Midbrain (tissue), 1 donor: ENCODE measurements around the gene TOR4A.
"Not testable (repeated sequence)": the region's sequence is repeated elsewhere in the genome, so short reads cannot be mapped to it uniquely, and the experiment has no call there.

Experiments used
- DNase-seq: peaks from one replicate; lab custom pipeline; 2025; lab: John Stamatoyannopoulos, UW

The TOR4A gene

GRCh38 chr9:137237759-137238726 is 39.5 kb upstream of the TOR4A start:
- DNase-seq, result peak; percentile 66

- not testable (repeated sequence) for DNase-seq
Measured at GRCh38 chr9:137239541-137240200, 37.9 kb upstream of the TOR4A start.

- peak; percentile 69 for DNase-seq
Measured at GRCh38 chr9:137240318-137240840, 37.1 kb upstream of the TOR4A start.

GRCh38 chr9:137240841-137241489 is 36.6 kb upstream of the TOR4A start, which contains the start of gene TUBB4B:
TUBB4B (plus strand) TSS chr9:137241287; CDS start chr9:137241361, 74 bp downstream.
- peak; percentile 100 for DNase-seq

- no peak for DNase-seq
Measured at GRCh38 chr9:137241490-137242268, 35.8 kb upstream of the TOR4A start.

GRCh38 chr9:137242269-137243203 is 35.0 kb upstream of the TOR4A start:
- DNase-seq, result no peak

GRCh38 chr9:137243266-137243625 is 34.3 kb upstream of the TOR4A start:
- not testable (repeated sequence) for DNase-seq

- DNase-seq, result no peak
Measured at GRCh38 chr9:137243626-137244485, 33.7 kb upstream of the TOR4A start.

GRCh38 chr9:137244486-137245449 is 32.8 kb upstream of the TOR4A start:
- DNase-seq, result no peak

- DNase-seq, result no peak
Measured at GRCh38 chr9:137245450-137246421, 31.8 kb upstream of the TOR4A start.

- no peak for DNase-seq
Measured at GRCh38 chr9:137247135-137247915, 30.2 kb upstream of the TOR4A start.

GRCh38 chr9:137247916-137248175 is 29.7 kb upstream of the TOR4A start:
- DNase-seq, result no peak

- no peak for DNase-seq
Measured at GRCh38 chr9:137250329-137251193, 27.0 kb upstream of the TOR4A start.

- no peak for DNase-seq
Measured at GRCh38 chr9:137251194-137251461, 26.4 kb upstream of the TOR4A start, which contains the start of gene STPG3. STPG3 (plus strand) TSS chr9:137251286; CDS start chr9:137251287, 1 bp downstream.

- DNase-seq, result no peak
Measured at GRCh38 chr9:137251490-137252268, 25.8 kb upstream of the TOR4A start.
